ENCODE measurements around the gene FNDC10. TPM values are rescaled to one million over a fixed set of nuclear protein-coding genes. Genes with fewer than 3 reads are reported as not detected.

Gene FNDC10
- polyA plus RNA-seq, 3 donors: 2.1 to 4.8 (median 3.4) TPM

- no peak for DNase-seq
Measured at GRCh38 chr1:1550087-1550486, 49.8 kb downstream of the FNDC10 start.

GRCh38 chr1:1548591-1548990 is 51.3 kb downstream of the FNDC10 start:
- DNase-seq: no peak

Other genes with a start within 250 kb of the FNDC10 start
- gene MXRA8, start 241.6 kb downstream of the FNDC10 start, polyA plus RNA-seq (ENCODE audit: insufficient read length in 3 of 3): 100 to 1,000 TPM; 193 to 231 (median 215) TPM
- 100 to 1,000 TPM in 1 of 3 donors, 10 to 100 TPM in 2; 78.1 to 110 (median 93.9) TPM for gene AURKAIP1, start 224.9 kb downstream of the FNDC10 start, polyA plus RNA-seq (ENCODE audit: insufficient read length in 3 of 3)
- 100 to 1,000 TPM; 218 to 373 (median 330) TPM for gene CCNL2, start 200.8 kb downstream of the FNDC10 start, polyA plus RNA-seq (ENCODE audit: insufficient read length in 3 of 3)
- 100 to 1,000 TPM; 116 to 128 (median 120) TPM for gene MRPL20, start 192.8 kb downstream of the FNDC10 start, polyA plus RNA-seq (ENCODE audit: insufficient read length in 3 of 3)
- gene ANKRD65, start 178.9 kb downstream of the FNDC10 start, polyA plus RNA-seq (ENCODE audit: insufficient read length in 3 of 3): 10 to 100 TPM in 2 of 3 donors, 1 to 10 TPM in 1; 9.0 to 15.7 (median 12.0) TPM
- 10 to 100 TPM; 61.7 to 76.0 (median 75.6) TPM for gene VWA1, start 164.4 kb downstream of the FNDC10 start, polyA plus RNA-seq (ENCODE audit: insufficient read length in 3 of 3)
- 1 to 10 TPM; 2.8 to 5.1 (median 4.6) TPM for gene ATAD3C, start 150.4 kb downstream of the FNDC10 start, polyA plus RNA-seq (ENCODE audit: insufficient read length in 3 of 3)
- 10 to 100 TPM; 14.7 to 22.7 (median 19.2) TPM for gene ATAD3B, start 128.4 kb downstream of the FNDC10 start, polyA plus RNA-seq (ENCODE audit: insufficient read length in 3 of 3)
- 10 to 100 TPM; 28.5 to 33.5 (median 32.7) TPM for gene ATAD3A, start 88.0 kb downstream of the FNDC10 start, polyA plus RNA-seq (ENCODE audit: insufficient read length in 3 of 3)
- gene TMEM240, start 59.5 kb downstream of the FNDC10 start, polyA plus RNA-seq (ENCODE audit: insufficient read length in 3 of 3): 1 to 10 TPM; 5.0 to 9.6 (median 8.6) TPM
- gene SSU72, start 25.3 kb downstream of the FNDC10 start, polyA plus RNA-seq (ENCODE audit: insufficient read length in 3 of 3): 10 to 100 TPM; 84.8 to 85.3 (median 84.9) TPM
- 10 to 100 TPM; 46.2 to 72.1 (median 56.6) TPM for gene MIB2, start 15.4 kb upstream of the FNDC10 start, polyA plus RNA-seq (ENCODE audit: insufficient read length in 3 of 3)
- 10 to 100 TPM; 22.6 to 34.6 (median 34.1) TPM for gene MMP23B, start 32.0 kb upstream of the FNDC10 start, polyA plus RNA-seq (ENCODE audit: insufficient read length in 3 of 3)
- 10 to 100 TPM; 38.5 to 44.2 (median 42.7) TPM for gene CDK11B, start 58.9 kb upstream of the FNDC10 start, polyA plus RNA-seq (ENCODE audit: insufficient read length in 3 of 3)
- gene SLC35E2B, start 92.7 kb upstream of the FNDC10 start, polyA plus RNA-seq (ENCODE audit: insufficient read length in 3 of 3): 10 to 100 TPM; 64.0 to 97.8 (median 91.0) TPM
- gene CDK11A, start 124.2 kb upstream of the FNDC10 start, polyA plus RNA-seq (ENCODE audit: insufficient read length in 3 of 3): 10 to 100 TPM; 33.5 to 41.9 (median 35.7) TPM
- gene NADK, start 178.3 kb upstream of the FNDC10 start, polyA plus RNA-seq (ENCODE audit: insufficient read length in 3 of 3): 10 to 100 TPM; 49.2 to 52.8 (median 49.6) TPM

Data from renal pelvis (tissue), 4 donors.